Astrocyte of the cerebellum (primary cell): ENCODE measurements around the gene RNF167.

Experiments
- DNase-seq: peaks from one replicate; pipeline ENCODE4 v3.0.0-alpha.2; 2011; ENCODE audit warnings: low read depth
- H3K4me3 ChIP-seq: 2 replicates; pipeline ENCODE4 v1.5.1; 2011; ENCODE audit warnings: mild to moderate bottlenecking, low read depth, low read length, moderate library complexity
- in situ Hi-C: cut with HindIII; loops from 2 replicates; pipeline ENCODE4 v1.10.0; 2017; ENCODE audit warnings: low sequenced_read_pairs
- TF ChIP-seq, protein P1 (sequence below): IDR thresholded peaks from 2 replicates; pipeline ENCODE4 v1.5.1; 2012; ENCODE audit warnings: low read length, low read depth, moderate library complexity, mild to moderate bottlenecking; ENCODE audit errors: missing control alignments

Gene RNF167

GRCh38 chr17:4955091-4955490 lies 15.0 kb downstream of the RNF167 start:
- no peak for DNase-seq
- no peak overlapping the region for H3K4me3 ChIP-seq
- in situ Hi-C loops = no loop called here
- TF ChIP-seq, protein P1, sequence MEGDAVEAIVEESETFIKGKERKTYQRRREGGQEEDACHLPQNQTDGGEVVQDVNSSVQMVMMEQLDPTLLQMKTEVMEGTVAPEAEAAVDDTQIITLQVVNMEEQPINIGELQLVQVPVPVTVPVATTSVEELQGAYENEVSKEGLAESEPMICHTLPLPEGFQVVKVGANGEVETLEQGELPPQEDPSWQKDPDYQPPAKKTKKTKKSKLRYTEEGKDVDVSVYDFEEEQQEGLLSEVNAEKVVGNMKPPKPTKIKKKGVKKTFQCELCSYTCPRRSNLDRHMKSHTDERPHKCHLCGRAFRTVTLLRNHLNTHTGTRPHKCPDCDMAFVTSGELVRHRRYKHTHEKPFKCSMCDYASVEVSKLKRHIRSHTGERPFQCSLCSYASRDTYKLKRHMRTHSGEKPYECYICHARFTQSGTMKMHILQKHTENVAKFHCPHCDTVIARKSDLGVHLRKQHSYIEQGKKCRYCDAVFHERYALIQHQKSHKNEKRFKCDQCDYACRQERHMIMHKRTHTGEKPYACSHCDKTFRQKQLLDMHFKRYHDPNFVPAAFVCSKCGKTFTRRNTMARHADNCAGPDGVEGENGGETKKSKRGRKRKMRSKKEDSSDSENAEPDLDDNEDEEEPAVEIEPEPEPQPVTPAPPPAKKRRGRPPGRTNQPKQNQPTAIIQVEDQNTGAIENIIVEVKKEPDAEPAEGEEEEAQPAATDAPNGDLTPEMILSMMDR = no peak

- in situ Hi-C loops = no loop called here
- TF ChIP-seq, protein P1 = peak; percentile 6
- no peak for DNase-seq
Observed at GRCh38 chr17:4956493-4957061, 16.5 kb downstream of the RNF167 start.

GRCh38 chr17:4958102-4958501 lies 18.0 kb downstream of the RNF167 start:
- no peak for DNase-seq
- H3K4me3 ChIP-seq = no peak overlapping the region
- TF ChIP-seq, protein P1 = no peak
- in situ Hi-C loops = no loop called here

More at GRCh38 chr17:4956493-4957061, 16.5 kb downstream of the RNF167 start:
- no peak overlapping the region for H3K4me3 ChIP-seq

DNA sequence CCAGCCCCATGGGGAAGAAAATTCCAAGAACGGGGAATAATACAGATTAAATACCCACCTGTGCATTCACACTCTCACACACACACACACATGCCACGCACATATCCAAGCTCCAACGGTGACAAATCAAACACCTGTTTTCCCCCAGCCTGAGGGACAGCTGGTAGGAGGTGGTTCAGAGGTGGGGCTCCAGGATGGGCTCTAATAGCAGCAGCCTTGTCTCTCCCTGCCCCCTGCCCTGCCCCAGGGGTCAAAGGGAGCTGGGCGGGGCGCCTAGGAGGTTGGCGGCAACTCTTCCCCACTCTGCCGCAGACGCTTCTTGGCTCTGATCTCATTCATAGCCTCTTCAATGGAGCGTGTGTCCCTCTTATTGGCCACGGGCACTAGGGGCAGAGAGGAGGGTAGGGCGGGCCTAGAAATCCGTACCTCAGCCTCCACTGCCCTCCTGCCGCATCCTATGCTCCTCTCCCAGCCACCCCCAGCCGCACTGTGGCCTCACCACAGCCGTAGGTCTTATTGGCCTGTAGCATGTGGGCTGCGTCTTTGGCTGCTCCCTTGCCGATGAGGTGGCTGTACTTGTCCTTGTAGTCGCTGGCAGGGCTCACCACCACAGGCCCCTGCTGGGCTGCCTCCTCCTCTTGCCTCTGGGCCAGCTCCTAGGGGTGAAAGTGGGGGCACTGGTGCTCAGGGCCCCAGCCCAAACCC lies 19.3 kb downstream of the RNF167 start:
- TF ChIP-seq, protein P1 = no peak
- no peak overlapping the region for H3K4me3 ChIP-seq
- DNase-seq = no peak
- in situ Hi-C loops = no loop called here

DNA sequence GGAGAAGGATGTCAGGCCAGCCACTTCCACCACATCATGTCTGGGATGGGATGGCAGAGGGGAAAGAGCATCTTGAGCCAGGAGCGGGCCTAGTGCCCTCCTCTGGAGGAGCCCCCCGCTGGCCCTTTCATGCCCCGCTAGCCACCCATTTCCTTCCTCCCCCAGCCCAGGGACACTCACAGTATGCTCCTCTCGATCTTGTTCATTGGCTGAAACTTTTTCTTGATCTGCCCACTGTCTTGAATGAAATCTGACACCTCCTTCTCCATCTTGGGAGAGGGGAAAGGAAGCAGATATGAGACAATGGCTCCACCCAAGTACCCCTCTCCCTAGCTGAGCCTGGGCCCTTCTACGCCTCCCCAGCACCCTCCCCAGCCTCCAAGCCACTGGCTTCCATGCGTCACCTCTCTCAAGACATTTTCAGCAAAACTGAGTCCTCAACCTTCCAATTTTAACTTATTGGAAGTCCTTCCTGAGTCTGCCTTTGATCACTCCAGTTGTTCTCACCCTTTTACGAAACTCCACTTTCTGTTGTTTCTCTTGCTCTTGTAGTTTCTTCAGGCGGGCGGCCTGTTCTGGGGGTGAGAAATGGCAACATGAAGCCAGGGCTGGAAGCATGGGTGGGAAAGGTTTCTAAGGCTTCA lies 20.3 kb downstream of the RNF167 start:
- H3K4me3 ChIP-seq = no peak overlapping the region
- DNase-seq = no peak
- TF ChIP-seq, protein P1 = no peak
- in situ Hi-C loops = no loop called here

DNA sequence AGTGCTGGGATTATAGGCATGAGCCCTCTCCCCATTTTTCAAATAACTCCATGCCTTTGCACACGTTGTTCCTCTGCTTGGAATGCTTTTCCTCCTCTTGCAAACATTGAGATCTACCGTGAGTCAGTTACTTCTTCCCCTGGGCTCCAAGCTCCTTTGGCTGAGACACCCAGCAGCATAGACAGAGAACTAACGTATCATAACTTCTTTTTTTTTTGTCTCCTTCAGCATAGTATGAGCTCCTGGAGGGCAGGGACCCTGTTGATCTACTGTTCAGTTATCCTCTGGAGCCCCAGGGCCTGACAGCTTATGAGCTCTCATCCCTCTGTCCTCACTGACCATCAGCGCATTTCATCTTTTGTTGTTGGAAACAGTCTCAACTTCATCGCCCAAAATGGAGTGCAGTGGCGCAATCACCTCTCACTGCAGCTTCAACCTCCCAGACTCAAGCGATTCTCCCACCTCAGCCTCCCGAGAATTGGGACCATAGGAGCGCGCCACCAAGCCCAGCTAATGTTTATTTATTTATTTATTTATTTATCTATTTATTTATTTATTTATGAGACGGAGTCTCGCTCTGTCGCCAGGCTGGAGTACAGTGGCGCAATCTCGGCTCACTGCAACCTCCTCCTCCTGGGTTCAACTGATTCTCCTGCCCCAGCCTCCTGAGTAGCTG lies 25.4 kb downstream of the RNF167 start:
- TF ChIP-seq, protein P1 = no peak
- in situ Hi-C loops = no loop called here
- no peak overlapping the region for H3K4me3 ChIP-seq
- no peak for DNase-seq
